ENCODE results near the gene MASP1.

Gene MASP1

DNA sequence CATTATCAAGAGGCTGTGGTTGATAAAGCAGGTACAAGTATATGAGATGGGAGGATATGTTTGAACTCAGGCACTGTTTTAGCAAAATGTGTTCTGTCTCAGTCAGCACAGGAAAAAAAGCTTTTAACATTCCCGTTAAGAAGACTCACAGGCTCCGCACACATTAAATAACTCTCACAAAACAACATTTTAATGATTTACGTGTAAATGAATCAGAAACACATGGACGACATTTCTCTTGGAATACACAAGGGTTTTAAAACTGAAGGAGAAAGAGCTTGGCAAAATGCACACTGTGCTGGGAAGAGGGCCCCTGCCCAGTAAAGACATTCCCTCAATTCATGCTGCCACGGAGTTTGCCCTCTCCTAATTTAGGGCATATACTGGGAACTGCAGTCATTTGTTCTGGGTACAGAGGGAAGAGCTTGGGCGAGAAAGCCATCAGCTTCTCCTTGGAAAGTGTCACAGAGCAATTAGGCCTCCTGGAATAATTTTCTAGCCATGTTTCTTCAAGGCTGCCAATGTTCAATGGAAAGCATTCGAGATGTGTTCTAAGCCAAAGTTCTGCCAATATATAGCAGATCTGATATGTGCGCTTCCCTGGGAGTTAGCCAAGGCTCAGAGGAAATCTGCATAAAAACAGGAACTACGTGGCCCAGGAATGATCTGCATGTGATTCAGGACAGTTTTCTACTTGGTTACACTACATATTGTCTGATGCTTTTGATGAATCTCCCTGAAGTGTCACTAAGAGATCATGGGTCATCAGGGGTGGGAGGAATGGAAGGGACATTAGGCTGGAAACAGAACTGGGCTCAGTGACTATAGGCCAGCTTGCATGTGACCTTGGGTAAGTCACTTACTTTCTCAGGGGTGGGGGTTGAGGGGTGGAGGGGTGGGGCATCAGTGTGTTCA, 2.2 kb upstream of the MASP1 start:
- no peaks in the 10 kb centered on the region for H3K36me3 ChIP-seq (ENCODE audit: insufficient read depth)
- no peaks in the 10 kb centered on the region for H3K4me1 ChIP-seq (ENCODE audit: low read depth, poor library complexity, severe bottlenecking)
- no peak overlapping the region for H2AFZ ChIP-seq (ENCODE audit: low read depth)
- H3K79me2 ChIP-seq (ENCODE audit: insufficient read depth, low read depth) = no peaks in the 10 kb centered on the region
- H3K9ac ChIP-seq = no peak overlapping the region
- H3K4me2 ChIP-seq = no peak overlapping the region
- no peaks in the 10 kb centered on the region for H3K27me3 ChIP-seq (ENCODE audit: insufficient read depth, low read depth)
- TF ChIP-seq, protein P1, sequence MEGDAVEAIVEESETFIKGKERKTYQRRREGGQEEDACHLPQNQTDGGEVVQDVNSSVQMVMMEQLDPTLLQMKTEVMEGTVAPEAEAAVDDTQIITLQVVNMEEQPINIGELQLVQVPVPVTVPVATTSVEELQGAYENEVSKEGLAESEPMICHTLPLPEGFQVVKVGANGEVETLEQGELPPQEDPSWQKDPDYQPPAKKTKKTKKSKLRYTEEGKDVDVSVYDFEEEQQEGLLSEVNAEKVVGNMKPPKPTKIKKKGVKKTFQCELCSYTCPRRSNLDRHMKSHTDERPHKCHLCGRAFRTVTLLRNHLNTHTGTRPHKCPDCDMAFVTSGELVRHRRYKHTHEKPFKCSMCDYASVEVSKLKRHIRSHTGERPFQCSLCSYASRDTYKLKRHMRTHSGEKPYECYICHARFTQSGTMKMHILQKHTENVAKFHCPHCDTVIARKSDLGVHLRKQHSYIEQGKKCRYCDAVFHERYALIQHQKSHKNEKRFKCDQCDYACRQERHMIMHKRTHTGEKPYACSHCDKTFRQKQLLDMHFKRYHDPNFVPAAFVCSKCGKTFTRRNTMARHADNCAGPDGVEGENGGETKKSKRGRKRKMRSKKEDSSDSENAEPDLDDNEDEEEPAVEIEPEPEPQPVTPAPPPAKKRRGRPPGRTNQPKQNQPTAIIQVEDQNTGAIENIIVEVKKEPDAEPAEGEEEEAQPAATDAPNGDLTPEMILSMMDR (conservative IDR thresholded peaks at IDR 0.05; ENCODE audit: low read depth, low read length) = no peak
- H4K20me1 ChIP-seq (ENCODE audit: insufficient read depth) = no peaks in the 10 kb centered on the region
- H3K4me3 ChIP-seq (IDR thresholded peaks at IDR 0.05; ENCODE audit: insufficient read depth, low read depth, low read length) = no peak overlapping the region
- H3K27ac ChIP-seq = no peak overlapping the region

DNA sequence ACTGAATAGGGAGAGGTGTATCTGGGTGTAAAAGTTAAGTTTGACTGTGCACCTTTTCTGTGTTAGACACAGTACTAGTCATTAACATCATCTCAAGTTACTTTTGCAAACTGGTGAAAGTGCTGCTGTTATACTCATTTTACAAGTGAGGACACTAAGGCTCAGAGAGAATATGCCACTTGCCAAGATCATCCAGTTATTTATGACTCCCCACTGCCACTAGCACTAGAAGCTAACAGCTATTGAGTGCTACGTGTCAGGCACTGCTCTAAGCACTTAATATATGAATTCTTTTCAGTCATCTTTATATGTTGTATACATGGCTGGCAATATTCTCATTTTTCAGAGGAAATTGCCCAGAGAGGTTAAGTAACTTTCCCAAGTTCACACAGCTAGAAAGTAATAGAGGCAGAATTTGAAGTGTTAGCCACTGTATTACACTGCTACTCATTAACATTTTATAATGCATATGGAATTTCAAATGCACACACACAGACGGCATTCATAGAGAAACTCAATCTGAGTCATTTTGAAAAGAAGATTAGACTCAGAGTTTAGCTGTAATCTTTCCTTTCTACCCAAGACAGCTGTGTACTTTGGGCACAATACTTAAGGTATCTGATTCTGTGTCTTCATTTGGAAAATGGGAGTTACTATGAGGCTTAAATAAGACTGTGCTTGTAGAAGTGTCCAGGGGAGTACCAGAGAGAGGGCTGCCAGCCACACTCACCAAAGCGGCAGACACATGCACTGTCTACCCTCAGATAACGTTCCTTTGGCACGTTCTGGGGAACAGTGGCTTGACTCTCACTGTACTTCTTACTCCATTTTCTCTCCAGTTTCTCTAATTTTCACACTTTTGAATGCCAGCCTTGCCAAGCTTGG, 1.3 kb upstream of the MASP1 start:
- Histone ChIP-seq H3K4me2 (no peak overlapping the region), H3K4me3 (IDR thresholded peaks at IDR 0.05; ENCODE audit: insufficient read depth, low read depth, low read length) (no peak overlapping the region), H3K27me3 (ENCODE audit: insufficient read depth, low read depth) (no peaks in the 10 kb centered on the region), H3K4me1 (ENCODE audit: low read depth, poor library complexity, severe bottlenecking) (no peaks in the 10 kb centered on the region), H3K27ac (no peak overlapping the region), H3K79me2 (ENCODE audit: insufficient read depth, low read depth) (no peaks in the 10 kb centered on the region), H3K36me3 (ENCODE audit: insufficient read depth) (no peaks in the 10 kb centered on the region), H4K20me1 (ENCODE audit: insufficient read depth) (no peaks in the 10 kb centered on the region), H3K9ac (no peak overlapping the region), H2AFZ (ENCODE audit: low read depth) (no peak overlapping the region)
- TF ChIP-seq, protein P1 (conservative IDR thresholded peaks at IDR 0.05; ENCODE audit: low read depth, low read length) = no peak

DNA sequence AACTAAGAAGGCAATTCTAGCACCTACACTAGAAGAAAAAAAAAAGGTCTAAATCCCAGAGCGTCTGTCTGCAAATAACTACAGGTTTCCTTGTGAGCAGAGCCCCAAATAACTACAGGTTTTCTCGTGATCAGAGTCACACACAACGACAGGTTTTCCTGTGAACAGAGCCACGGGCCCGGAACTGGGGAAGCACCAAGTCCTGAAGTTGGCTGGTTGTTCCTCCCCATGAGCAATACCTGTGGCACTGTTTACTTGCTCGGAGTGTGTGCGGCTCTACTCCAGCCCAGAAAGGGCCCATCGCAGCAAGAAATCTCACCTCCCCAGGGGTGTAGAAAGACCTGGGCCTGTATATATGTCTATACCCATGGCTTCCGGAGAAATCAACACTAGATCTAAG, 644 bp upstream of the MASP1 start:
- Histone ChIP-seq H3K27me3 (ENCODE audit: insufficient read depth, low read depth) (no peaks in the 10 kb centered on the region), H3K4me3 (IDR thresholded peaks at IDR 0.05; ENCODE audit: insufficient read depth, low read depth, low read length) (no peak overlapping the region), H3K27ac (no peak overlapping the region), H3K4me1 (ENCODE audit: low read depth, poor library complexity, severe bottlenecking) (no peaks in the 10 kb centered on the region), H3K9ac (no peak overlapping the region), H4K20me1 (ENCODE audit: insufficient read depth) (no peaks in the 10 kb centered on the region), H3K36me3 (ENCODE audit: insufficient read depth) (no peaks in the 10 kb centered on the region), H3K4me2 (no peak overlapping the region), H3K79me2 (ENCODE audit: insufficient read depth, low read depth) (no peaks in the 10 kb centered on the region), H2AFZ (ENCODE audit: low read depth) (no peak overlapping the region)
- TF ChIP-seq, protein P1 (conservative IDR thresholded peaks at IDR 0.05; ENCODE audit: low read depth, low read length) = no peak

DNA sequence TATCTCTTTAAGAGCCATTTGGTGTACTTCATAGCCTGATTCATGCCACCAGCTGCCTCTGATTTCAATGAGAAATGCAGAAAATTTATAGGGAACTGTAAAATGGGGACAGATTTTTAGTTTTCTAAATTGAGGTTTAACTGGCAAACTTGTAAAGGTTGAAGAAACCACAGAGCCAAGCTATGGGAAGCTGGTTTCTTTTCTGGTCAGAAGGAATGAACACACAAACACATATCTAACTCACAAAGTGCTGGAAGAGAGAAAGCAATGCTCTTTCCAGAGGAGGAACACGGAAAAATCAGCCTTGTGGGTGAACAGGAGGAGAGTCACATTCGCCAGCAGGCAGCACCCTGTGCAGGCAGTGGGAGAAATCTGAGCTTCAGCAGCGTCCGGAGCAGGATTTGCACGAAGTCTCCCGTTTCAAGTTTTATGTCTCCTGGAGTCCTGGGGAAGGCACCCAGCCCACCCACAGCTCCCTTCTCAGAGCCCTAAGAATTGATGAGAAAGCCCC, 481 bp downstream of the MASP1 start:
- H3K27me3 ChIP-seq (ENCODE audit: insufficient read depth, low read depth) = no peaks in the 10 kb centered on the region
- TF ChIP-seq, protein P1 (conservative IDR thresholded peaks at IDR 0.05; ENCODE audit: low read depth, low read length) = no peak
- H3K36me3 ChIP-seq (ENCODE audit: insufficient read depth) = no peaks in the 10 kb centered on the region
- H3K4me2 ChIP-seq = no peak overlapping the region
- no peak overlapping the region for H3K4me3 ChIP-seq (IDR thresholded peaks at IDR 0.05; ENCODE audit: insufficient read depth, low read depth, low read length)
- H2AFZ ChIP-seq (ENCODE audit: low read depth) = no peak overlapping the region
- no peaks in the 10 kb centered on the region for H3K79me2 ChIP-seq (ENCODE audit: insufficient read depth, low read depth)
- no peak overlapping the region for H3K27ac ChIP-seq
- no peak overlapping the region for H3K9ac ChIP-seq
- no peaks in the 10 kb centered on the region for H3K4me1 ChIP-seq (ENCODE audit: low read depth, poor library complexity, severe bottlenecking)
- H4K20me1 ChIP-seq (ENCODE audit: insufficient read depth) = no peaks in the 10 kb centered on the region

Data from KMS-11 (cell line).